Activated T-helper 1 cell treated with anti-CD3 and anti-CD28 coated beads, Interleukin-2, amount 50 U/mL, for 16 hours (primary cell): Measurements from ENCODE around the gene MBTPS1.

Experiments used
- DNase-seq, 2 donors: peaks; one replicate each; pipeline ENCODE4 v3.0.0-alpha.2; 2020; ENCODE audit warnings: low read depth in 1 of 2, low spot score in 1 of 2

The MBTPS1 gene

GRCh38 chr16:84054916-84055315, 61.8 kb downstream of the MBTPS1 start:
- DNase-seq, result no peak

- DNase-seq, result no peak
Measured at GRCh38 chr16:84054271-84054670, 62.5 kb downstream of the MBTPS1 start.

DNA sequence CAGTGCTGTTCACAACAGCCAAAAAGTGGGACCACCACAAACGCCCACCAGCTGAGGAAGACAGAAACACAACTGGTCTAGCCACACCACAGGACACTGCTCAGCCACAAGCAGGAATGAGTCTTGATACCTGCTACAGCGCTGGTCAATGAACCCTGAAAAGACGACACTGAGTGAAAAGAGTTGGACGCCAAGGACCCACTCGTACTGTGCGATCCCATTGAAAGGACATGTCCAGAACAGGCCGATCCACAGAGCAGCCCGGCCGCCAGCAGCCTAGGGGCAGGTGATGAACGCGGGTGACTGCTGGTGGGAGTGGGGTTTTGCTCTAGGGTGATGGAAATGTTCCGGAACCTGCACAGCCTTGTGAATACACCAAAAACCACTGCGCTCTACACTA, 63.5 kb downstream of the MBTPS1 start:
- DNase-seq, result no peak

- DNase-seq, result no peak
Measured at GRCh38 chr16:84052071-84052622, 64.6 kb downstream of the MBTPS1 start.

DNA sequence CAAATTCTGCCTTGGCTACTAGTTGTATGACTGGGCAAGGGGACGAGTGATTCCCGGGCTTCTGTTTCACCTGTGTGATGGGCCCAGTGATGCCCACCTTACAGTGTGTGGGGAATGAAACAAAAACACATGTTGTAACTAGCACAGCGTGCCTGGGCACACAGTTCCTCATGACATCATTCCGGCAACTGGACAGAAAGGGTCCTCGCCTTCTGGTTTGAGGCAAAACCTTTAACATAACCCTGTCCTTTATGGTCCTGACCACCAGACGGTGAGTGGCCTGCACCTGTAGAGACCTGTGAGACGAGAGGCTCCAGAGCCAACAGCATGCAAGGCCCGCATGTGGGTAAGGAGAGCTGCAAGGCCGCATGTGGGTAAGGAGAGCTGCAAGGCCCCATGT, 66.4 kb downstream of the MBTPS1 start:
- DNase-seq, result no peak

DNA sequence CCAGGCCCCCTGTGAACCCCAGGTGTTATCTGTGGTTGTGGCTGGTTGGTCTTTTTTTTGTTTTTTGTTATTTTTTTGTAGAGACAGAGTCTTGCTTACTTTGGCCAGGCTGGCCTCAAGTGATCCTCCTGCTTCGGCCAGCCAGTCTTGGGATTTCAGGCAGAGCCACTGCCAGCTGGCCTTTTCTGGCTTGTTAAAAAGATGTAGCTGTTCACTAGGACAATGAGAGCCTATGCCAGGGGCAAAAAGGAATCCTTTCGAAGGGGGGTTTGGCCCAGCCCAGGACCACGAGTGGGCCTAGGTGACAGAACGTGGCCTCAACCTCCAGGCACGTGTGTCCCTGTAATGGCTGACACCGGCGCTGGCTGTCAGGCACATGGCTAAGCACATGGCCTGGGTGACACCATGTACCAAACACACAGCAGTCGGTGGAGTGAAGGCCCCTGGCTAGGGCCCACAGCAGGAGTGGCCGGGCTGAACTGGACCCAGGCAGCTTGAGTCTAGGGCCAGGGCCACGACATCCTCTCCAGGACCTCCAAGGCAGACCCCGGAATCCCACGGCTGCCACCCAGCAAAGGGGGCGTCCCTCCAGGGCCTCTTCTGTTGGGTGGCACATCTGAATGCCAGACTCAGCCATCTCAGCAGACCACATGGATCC, 67.2 kb downstream of the MBTPS1 start:
- no peak for DNase-seq

- no peak for DNase-seq
Measured at GRCh38 chr16:84048871-84049270, 67.9 kb downstream of the MBTPS1 start.

DNA sequence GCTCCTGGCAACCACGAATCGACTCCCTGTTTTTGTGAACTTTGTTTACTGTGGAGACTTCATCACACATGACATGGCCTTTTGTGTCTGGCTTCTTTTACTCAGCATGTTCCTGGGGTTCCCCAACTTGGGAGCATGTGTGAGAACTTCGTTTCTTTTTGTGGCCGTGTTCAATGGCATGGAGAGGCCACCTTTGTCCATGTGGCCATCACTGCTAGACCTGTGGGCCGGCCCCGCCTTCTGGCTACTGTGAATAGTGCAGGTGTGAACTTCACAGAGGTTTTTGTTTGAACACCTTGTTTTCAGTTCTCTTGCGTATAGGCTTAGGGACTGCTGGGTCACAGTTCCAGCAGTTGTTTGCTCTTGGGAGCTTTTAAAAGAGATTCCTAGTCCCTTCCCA, 68.5 kb downstream of the MBTPS1 start:
- no peak for DNase-seq

DNA sequence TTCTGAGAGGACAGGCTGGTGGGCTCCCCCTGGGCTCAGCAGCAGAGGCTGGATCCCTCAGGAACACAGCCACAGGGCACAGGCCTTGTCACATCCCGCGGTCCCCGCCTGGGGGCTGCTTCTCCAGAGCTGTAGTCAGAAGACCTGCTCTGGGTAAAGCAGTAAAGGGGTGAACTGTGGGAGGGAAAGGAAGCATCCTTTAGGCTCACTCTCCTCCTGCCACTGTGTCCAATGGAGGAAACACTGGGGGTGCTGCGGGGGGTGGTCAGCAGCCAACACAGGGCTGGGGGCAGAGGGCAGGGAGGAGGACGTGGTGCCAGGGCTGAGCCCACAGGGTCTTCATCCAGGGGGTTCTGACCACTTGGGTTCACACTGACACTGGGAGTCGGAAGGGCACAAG, 69.1 kb downstream of the MBTPS1 start:
- DNase-seq, result no peak

GRCh38 chr16:84047206-84047605, 69.5 kb downstream of the MBTPS1 start:
- DNase-seq, result no peak

GRCh38 chr16:84045818-84046470, 70.8 kb downstream of the MBTPS1 start:
- no peak for DNase-seq

DNA sequence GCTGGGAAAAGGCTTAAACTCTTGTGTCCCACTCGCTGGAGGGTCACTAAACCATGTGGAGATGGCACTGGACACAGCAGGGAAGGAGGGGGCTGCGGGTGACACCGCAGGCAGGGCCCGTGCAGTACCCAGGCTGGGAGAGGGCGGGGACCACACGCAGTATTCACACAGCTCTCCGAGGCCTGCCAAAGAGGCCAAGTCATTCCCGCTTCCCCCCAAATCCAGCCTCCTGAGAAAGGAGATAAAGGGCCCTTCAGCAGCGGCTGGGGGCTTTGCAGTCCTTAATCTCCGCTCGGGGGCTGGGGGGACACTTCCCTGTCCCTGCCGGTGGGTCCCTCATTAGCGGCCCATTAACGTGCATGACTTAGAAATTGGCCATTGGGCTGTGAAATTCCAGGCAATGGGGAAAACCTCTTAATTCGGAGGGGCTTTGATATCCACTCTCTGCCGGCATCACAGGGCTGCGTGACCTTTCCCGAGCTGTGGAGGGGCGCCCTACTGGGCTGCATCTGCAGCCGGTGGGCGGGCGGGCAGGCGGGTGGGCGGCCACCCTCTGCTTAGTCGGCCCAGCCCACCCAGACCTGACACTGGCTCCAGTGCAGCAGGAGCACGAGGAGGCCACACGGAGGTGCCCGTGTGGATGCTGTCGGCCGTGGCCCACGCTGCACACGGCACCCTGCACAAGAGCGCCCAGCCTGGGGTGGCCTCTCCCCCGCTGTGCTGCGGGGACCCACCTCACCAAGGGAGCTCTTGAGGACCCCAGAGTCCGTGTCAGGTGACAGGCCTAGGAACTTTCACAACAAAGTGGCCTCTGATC, 71.5 kb downstream of the MBTPS1 start:
- DNase-seq, result no peak

GRCh38 chr16:84044118-84044488, 72.6 kb downstream of the MBTPS1 start:
- no peak for DNase-seq

DNA sequence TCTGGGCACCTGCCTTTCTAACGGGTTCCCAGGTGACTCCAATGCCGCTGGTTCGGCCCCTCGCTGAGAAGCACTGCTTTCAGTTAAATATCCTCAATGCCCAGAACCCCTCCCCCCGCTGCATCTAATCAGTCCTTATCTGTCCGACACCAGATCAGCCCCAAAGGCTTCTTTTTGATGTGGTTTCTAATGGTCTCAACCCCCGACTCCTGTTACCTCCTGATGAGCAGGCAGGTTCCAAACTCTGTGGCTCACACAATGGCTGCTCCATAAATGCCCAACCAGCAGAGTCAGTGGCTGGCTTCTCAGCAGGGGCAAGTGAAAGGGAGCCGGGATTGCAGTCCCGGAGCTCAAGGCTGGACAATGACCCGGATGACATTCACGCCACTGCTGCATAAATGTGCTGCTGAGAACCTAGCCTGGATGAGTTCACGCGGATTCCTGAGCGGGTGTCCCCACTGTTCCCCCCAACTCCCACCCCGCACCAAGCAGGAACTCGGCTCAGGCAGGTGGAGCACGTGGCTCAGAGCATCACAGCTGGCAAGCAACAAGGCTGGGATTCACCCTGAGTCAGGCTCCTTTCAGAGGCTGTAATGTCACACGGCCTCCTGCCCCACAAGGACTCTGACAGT, 73.1 kb downstream of the MBTPS1 start:
- DNase-seq, result no peak

DNA sequence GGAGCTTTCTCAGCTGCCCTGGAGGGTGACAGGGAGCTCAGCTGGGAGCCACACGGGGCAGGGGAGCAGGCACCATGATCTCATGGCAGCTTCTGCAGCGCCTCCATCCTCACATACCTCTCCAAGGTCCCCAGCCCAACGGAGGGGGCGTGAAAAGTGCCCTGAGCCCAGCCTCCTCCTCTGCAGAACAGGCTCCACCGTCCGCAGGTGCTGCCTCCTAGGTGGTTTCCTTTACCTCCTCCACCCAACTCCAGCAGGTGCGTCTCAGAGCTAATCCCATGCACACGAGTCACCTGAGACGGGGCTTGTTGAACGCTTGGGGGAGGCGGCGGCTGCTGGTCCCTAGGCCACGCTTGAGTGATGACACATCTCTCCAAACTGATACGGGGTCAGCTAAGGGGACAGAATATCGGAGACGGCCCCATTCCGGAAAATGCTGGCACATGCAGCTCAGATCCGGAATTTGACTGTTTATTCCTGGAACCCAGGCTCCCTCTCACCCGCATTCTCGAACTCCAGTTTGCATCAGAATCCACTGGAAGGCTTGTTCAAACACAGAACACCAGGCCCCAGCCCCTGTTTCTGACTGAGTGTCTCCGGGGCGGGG, 73.8 kb downstream of the MBTPS1 start:
- no peak for DNase-seq

GRCh38 chr16:84042308-84042878, 74.3 kb downstream of the MBTPS1 start, which contains the start of gene SLC38A8:
SLC38A8 (minus strand) TSS chr16:84042795; CDS start chr16:84042157, 638 bp downstream.
- DNase-seq, result no peak

GRCh38 chr16:84041881-84042280, 74.9 kb downstream of the MBTPS1 start:
- DNase-seq, result no peak

DNA sequence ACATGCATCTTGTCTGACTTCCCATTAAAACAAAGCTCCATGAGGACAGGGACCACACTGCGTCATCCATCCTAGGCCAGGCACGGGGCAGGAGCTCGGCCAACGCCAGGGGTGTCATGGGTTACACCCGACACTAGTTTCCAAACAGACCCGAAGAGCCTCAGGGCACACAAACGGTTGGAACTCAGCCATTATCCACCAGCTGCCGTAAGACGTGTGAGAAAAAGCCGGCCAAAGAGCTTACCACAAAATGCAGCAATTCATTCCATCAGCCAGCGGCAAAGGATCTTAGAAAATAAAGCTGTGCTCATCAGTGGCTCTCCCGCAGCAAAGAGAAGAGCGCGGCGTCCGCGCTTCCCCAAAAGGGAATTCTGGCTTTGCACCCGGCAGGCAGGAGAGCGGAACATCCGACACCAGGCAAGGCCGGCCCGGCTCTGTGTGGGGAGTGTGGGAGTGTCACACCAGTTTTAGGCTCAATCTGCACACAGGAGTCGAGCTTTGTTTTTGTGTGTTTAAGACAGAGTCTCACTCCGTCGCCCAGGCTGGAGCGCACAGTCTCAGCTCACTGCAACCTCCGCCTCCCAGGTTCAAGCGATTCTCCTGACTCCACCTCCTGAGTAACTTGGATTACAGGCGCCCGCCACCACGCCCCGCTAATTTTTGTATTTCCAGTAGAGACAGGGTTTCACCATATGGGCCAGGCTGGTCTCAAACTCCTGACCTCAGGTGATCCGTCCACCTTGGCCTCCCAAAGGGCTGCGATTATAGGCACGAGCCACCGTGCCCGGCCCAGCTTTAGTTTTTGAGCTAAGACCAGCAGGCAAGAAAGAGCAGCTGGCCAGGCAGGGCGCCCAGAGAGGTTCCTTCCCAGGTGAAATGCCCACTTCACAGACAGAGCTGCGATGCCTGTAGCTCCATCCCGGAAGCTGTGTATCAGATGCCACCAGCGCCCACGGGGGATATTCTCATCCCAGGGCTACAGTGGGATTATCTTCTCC, 75.6 kb downstream of the MBTPS1 start:
- DNase-seq, result no peak

- no peak for DNase-seq
Measured at GRCh38 chr16:84040226-84040822, 76.4 kb downstream of the MBTPS1 start.
